ENCODE results near the gene NOP10.

GRCh38 chr15:34366271-34367065, 23.5 kb upstream of the NOP10 start:
- TF ChIP-seq CTCF (conservative IDR thresholded peaks at IDR 0.05; ENCODE audit: low read depth, low read length) (no peak), EZH2 (IDR thresholded peaks at IDR 0.05; ENCODE audit: borderline replicate concordance, low read depth, low read length, poor library complexity, severe bottlenecking) (no peak)

Data from A673 (cell line).